ENCODE measurements around the gene UGT1A6.
A peak's percentile ranks its signal among the peaks of the same experiment; 100 is the strongest.

DNA sequence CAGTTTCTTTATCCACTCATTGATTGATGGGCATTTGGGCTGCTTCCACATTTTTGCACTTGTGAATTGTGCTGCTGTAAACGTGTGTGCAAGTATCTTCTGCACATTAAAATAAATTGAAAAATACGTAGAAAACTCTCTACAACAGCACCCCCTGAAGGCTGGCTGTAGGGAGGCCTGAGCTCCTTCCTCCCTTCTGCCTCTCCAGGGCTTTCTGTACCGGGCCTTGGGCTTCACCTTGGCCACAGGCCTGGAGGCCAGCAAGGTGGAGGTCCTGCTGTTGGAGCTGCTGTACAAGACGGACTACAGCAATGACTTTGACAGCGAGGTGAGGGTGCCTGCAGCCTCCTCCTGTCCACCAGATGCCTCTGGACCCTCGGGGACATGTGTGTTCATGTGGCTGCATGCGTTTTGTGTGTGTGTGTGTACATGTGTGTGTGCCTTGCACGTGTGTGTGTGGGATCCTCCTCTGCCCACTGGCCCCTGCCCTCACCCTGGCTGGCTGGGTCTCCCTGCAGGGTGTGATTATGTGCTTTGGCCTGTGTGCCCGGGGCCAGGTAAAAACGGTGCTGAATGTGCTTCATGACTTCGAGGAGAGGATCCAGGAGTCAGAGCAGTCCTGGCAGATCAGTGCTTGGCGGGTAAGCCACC, 114.7 kb downstream of the UGT1A6 start:
- no peak for TF ChIP-seq EZH2 (IDR thresholded peaks at IDR 0.05; ENCODE audit: borderline replicate concordance, low read length)
- TF ChIP-seq, protein P1, sequence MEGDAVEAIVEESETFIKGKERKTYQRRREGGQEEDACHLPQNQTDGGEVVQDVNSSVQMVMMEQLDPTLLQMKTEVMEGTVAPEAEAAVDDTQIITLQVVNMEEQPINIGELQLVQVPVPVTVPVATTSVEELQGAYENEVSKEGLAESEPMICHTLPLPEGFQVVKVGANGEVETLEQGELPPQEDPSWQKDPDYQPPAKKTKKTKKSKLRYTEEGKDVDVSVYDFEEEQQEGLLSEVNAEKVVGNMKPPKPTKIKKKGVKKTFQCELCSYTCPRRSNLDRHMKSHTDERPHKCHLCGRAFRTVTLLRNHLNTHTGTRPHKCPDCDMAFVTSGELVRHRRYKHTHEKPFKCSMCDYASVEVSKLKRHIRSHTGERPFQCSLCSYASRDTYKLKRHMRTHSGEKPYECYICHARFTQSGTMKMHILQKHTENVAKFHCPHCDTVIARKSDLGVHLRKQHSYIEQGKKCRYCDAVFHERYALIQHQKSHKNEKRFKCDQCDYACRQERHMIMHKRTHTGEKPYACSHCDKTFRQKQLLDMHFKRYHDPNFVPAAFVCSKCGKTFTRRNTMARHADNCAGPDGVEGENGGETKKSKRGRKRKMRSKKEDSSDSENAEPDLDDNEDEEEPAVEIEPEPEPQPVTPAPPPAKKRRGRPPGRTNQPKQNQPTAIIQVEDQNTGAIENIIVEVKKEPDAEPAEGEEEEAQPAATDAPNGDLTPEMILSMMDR (IDR thresholded peaks at IDR 0.05; ENCODE audit: low read length), result peak; percentile 5; the same call in 1 of the 2 replicates
